ENCODE results near the gene ANKRD12. TPM values are rescaled to one million over a fixed set of nuclear protein-coding genes. Genes with fewer than 3 reads are reported as not detected.

ANKRD12 gene
- total RNA-seq, 2 experiments from 2014 or later = 65.9 to 66.5 TPM

DNA sequence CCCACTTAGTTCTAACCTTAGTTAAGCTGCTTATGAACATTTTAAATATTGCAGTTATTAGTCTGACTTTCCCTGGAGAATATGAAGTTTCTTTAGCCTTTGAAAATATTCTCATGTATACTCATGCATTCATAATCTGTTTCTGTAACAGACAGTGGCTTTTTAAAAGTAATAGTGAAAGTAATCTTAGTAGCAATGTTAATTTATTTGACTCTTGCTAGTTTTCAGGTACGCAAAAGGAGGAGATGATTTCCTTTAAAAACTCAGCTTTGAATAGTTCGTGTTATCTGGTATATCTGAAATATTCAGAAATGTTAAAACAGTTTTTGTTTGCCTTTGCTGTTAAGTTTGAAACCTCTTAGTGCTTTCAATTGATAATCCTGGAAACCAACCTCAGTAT, 3.8 kb downstream of the ANKRD12 start:
- Histone ChIP-seq H3K9me3 (ENCODE audit: low read length) (0 out of 2 replicates have a peak, but pooled peaks cover 5% of the 10 kb centered on the region), H4K20me1 (ENCODE audit: insufficient read depth, low read length) (peaks cover 21% of the 10 kb centered on the region), H3K4me2 (ENCODE audit: low read length) (peak overlapping the region; percentile 97), H3K27ac (ENCODE audit: low read depth, low read length, poor library complexity, severe bottlenecking) (peak overlapping the region; percentile 75), H3K9me2 (ENCODE audit: insufficient read depth, low read length) (no peaks in the 10 kb centered on the region), H3K4me1 (ENCODE audit: insufficient read depth, low read length, poor library complexity, severe bottlenecking) (peaks cover 55% of the 10 kb centered on the region), H3K4me3 (ENCODE audit: low read depth, low read length, poor library complexity, severe bottlenecking) (peak overlapping the region; percentile 84), H3K79me2 (ENCODE audit: insufficient read depth, low read depth, low read length) (peaks cover 83% of the 10 kb centered on the region), H2AFZ (ENCODE audit: low read length) (no peak overlapping the region), H3K36me3 (ENCODE audit: insufficient read depth, low read length) (peaks cover 23% of the 10 kb centered on the region)
- TF ChIP-seq, protein P1, sequence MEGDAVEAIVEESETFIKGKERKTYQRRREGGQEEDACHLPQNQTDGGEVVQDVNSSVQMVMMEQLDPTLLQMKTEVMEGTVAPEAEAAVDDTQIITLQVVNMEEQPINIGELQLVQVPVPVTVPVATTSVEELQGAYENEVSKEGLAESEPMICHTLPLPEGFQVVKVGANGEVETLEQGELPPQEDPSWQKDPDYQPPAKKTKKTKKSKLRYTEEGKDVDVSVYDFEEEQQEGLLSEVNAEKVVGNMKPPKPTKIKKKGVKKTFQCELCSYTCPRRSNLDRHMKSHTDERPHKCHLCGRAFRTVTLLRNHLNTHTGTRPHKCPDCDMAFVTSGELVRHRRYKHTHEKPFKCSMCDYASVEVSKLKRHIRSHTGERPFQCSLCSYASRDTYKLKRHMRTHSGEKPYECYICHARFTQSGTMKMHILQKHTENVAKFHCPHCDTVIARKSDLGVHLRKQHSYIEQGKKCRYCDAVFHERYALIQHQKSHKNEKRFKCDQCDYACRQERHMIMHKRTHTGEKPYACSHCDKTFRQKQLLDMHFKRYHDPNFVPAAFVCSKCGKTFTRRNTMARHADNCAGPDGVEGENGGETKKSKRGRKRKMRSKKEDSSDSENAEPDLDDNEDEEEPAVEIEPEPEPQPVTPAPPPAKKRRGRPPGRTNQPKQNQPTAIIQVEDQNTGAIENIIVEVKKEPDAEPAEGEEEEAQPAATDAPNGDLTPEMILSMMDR (conservative IDR thresholded peaks at IDR 0.05; ENCODE audit: low read length) = no peak
- TF ChIP-seq EZH2phosphoT487 (IDR thresholded peaks at IDR 0.05; ENCODE audit: borderline replicate concordance, low read depth, low read length) = no peak
- ChIA-PET CTCF (ENCODE audit: unreplicated experiment) (no interaction called here), POLR2A (interaction anchor here (0.8 to 5.0 kb wide), 8 partner anchors 13 to 331 kb away, joined by 3 to 49 read pairs (median 4); partner anchors contain the start of gene NDUFV2)
- intact Hi-C loops (cut with micrococcal nuclease; ENCODE audit: unreplicated experiment) = no loop called here
- DNase-seq (ENCODE audit: low spot score) = no peak
- no TSS peak for BruUV-seq (replicated peaks)

DNA sequence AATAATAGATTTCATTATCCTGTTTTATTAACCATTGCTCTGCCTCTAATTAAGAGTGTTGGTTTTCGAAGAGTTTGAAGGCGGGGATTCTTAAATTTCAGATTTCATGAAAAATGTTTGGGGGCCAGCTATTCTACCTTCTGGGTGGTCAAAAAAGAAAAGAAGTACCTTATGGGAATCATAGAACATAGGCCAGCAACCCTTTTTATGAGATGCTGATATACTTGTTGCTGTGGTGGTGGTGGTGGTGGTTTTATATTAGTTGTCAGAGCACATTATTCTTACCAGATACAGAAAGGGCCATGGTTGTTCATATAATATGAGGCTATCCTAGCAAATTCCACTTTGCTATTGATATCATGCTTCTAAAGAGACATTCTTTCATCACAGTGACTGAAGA, 4.4 kb downstream of the ANKRD12 start:
- Histone ChIP-seq H3K27ac (ENCODE audit: low read depth, low read length, poor library complexity, severe bottlenecking) (no peak overlapping the region), H3K4me2 (ENCODE audit: low read length) (peak overlapping the region; percentile 97), H4K20me1 (ENCODE audit: insufficient read depth, low read length) (peaks cover 21% of the 10 kb centered on the region), H3K4me3 (ENCODE audit: low read depth, low read length, poor library complexity, severe bottlenecking) (peak overlapping the region; percentile 84), H3K79me2 (ENCODE audit: insufficient read depth, low read depth, low read length) (peaks cover 85% of the 10 kb centered on the region), H2AFZ (ENCODE audit: low read length) (no peak overlapping the region), H3K9me3 (ENCODE audit: low read length) (0 out of 2 replicates have a peak, but pooled peaks cover 5% of the 10 kb centered on the region), H3K36me3 (ENCODE audit: insufficient read depth, low read length) (peaks cover 17% of the 10 kb centered on the region), H3K4me1 (ENCODE audit: insufficient read depth, low read length, poor library complexity, severe bottlenecking) (peaks cover 57% of the 10 kb centered on the region), H3K9me2 (ENCODE audit: insufficient read depth, low read length) (no peaks in the 10 kb centered on the region)
- intact Hi-C loops (cut with micrococcal nuclease; ENCODE audit: unreplicated experiment) = no loop called here
- no TSS peak for BruUV-seq (replicated peaks)
- CTCF ChIA-PET (ENCODE audit: unreplicated experiment) = no interaction called here
- no peak for DNase-seq (ENCODE audit: low spot score)
- TF ChIP-seq EZH2phosphoT487 (IDR thresholded peaks at IDR 0.05; ENCODE audit: borderline replicate concordance, low read depth, low read length) = no peak
- TF ChIP-seq, protein P1 (conservative IDR thresholded peaks at IDR 0.05; ENCODE audit: low read length) = no peak
- POLR2A ChIA-PET = interaction anchor here (0.7 to 5.0 kb wide), 8 partner anchors 11 to 76 kb away, joined by 3 to 49 read pairs (median 6); partner anchors contain the start of gene NDUFV2

DNA sequence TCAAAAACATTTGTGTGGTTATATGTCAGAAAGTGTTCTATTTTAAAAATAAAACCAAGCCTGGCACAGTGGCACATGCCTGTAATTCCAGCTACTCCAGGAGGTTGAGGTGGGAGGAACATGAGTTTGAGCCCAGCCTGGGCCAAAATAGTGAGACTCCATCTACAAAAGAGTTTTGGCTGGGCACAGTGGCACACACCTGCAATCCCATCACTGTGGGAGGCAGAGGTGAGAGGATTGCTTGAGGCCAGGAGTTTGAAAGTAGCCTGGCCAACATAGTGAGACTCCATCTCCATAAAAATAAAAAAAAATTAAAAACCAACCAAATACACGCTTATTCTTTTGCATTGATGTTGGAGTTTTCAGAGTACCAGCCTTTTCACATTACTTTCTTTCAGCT, 9.6 kb downstream of the ANKRD12 start:
- Histone ChIP-seq H3K4me1 (ENCODE audit: insufficient read depth, low read length, poor library complexity, severe bottlenecking) (peaks cover 66% of the 10 kb centered on the region), H3K36me3 (ENCODE audit: insufficient read depth, low read length) (peaks cover 17% of the 10 kb centered on the region), H3K4me2 (ENCODE audit: low read length) (peak overlapping the region; percentile 68), H3K9me2 (ENCODE audit: insufficient read depth, low read length) (no peaks in the 10 kb centered on the region), H2AFZ (ENCODE audit: low read length) (no peak overlapping the region), H3K4me3 (ENCODE audit: low read depth, low read length, poor library complexity, severe bottlenecking) (no peak overlapping the region), H4K20me1 (ENCODE audit: insufficient read depth, low read length) (0 out of 2 replicates have a peak, but pooled peaks cover 3% of the 10 kb centered on the region), H3K27ac (ENCODE audit: low read depth, low read length, poor library complexity, severe bottlenecking) (peak overlapping the region; percentile 0), H3K79me2 (ENCODE audit: insufficient read depth, low read depth, low read length) (peaks cover 100% of the 10 kb centered on the region), H3K9me3 (ENCODE audit: low read length) (0 out of 2 replicates have a peak, but pooled peaks cover 5% of the 10 kb centered on the region)
- no peak for DNase-seq (ENCODE audit: low spot score)
- no TSS peak for BruUV-seq (replicated peaks)
- CTCF ChIA-PET (ENCODE audit: unreplicated experiment) = interaction anchor here (1.0 kb wide), 1 partner anchor 58 kb away, joined by 3 read pairs; no protein-coding TSS in a partner anchor
- intact Hi-C loops (cut with micrococcal nuclease; ENCODE audit: unreplicated experiment) = loop anchor here (5.0 kb wide), 1 partner anchor 534 kb away; no protein-coding TSS in a partner anchor
- TF ChIP-seq EZH2phosphoT487 (IDR thresholded peaks at IDR 0.05; ENCODE audit: borderline replicate concordance, low read depth, low read length) = no peak
- TF ChIP-seq, protein P1 (conservative IDR thresholded peaks at IDR 0.05; ENCODE audit: low read length) = no peak
- POLR2A ChIA-PET = interaction anchor here (0.6 to 0.8 kb wide), 3 partner anchors 49 to 330 kb away, joined by 3 to 4 read pairs (median 3); no protein-coding TSS in a partner anchor
